Mucosa of descending colon (tissue), 3 donors: ENCODE results near the gene HIPK4. TPM values are rescaled to one million over a fixed set of nuclear protein-coding genes. Genes with fewer than 3 reads are reported as not detected.

Experiments
- ATAC-seq: fragments of 200-7000 bp; cut with Tn5 transposase; one replicate; pipeline ENCODE4 v1.9.1; 2020; ENCODE audit warnings: mild to moderate bottlenecking, moderate library complexity
- DNase-seq, 3 donors: peaks; one replicate each; pipeline ENCODE4 v3.0.0-alpha.2; 2020
- H3K36me3 ChIP-seq: fragments of 200-600 bp; one replicate; pipeline ENCODE4 v1.8.0; 2021; ENCODE audit warnings: low read depth, mild to moderate bottlenecking
- H3K4me1 ChIP-seq: fragments of 200-600 bp; one replicate; pipeline ENCODE4 v1.8.0; 2021; ENCODE audit warnings: low read depth, mild to moderate bottlenecking
- H3K4me3 ChIP-seq: fragments of 200-600 bp; one replicate; pipeline ENCODE4 v1.8.0; 2021; ENCODE audit warnings: mild to moderate bottlenecking
- H3K9me3 ChIP-seq: fragments of 200-600 bp; one replicate; pipeline ENCODE4 v1.8.0; 2021; ENCODE audit warnings: mild to moderate bottlenecking
- CTCF ChIP-seq: fragments of 200-600 bp; IDR thresholded peaks from one replicate; pipeline ENCODE4 v1.8.0; 2022; ENCODE audit warnings: antibody characterized with exemption, mild to moderate bottlenecking
- intact Hi-C, 2 donors: fragments of 100-400 bp; cut with DNase I in 1 of 2; cut with micrococcal nuclease in 1 of 2; formaldehyde crosslinking; loops; one replicate each; pipeline versions ENCODE4 v1.11.0 to v1.11.1; 2022; cut with DNase I, micrococcal nuclease
- total RNA-seq, 3 donors: library from RNA; stranded (reverse); fragmentation: NEBNext Ultra II Directional in 2 of 3; extraction: Animal tissue kit (Norgen Biotek cat#: 25700) in 2 of 3; gene quantifications; one replicate each; pipeline versions ENCODE4 v1.2.1 to v1.2.4, GENCODE V29; 2021 to 2023
- donor health status: DM: no; HTN: no; CAD: no; lungs with moderate emphysema.
- donor health status: DM: no; HTN: no; CAD: no.
- donor health status: DM: no; HTN: yes; CAD: no.

HIPK4 gene
- total RNA-seq, 3 donors from 2014 or later, result 0.19 TPM; not detected in 2

GRCh38 chr19:40342644-40343311 is 47.2 kb downstream of the HIPK4 start:
- TF ChIP-seq CTCF, result no peak
- no peak for DNase-seq

GRCh38 chr19:40341601-40342482 is 48.1 kb downstream of the HIPK4 start:
- no peak overlapping the region for H3K4me3 ChIP-seq
- no peaks in the 10 kb centered on the region for H3K4me1 ChIP-seq
- DNase-seq, result no peak
- no peak for TF ChIP-seq CTCF
- H3K36me3 ChIP-seq, result no peaks in the 10 kb centered on the region
- no peak for ATAC-seq
- intact Hi-C loops, result no loop called here
- H3K9me3 ChIP-seq, result no peaks in the 10 kb centered on the region

More at GRCh38 chr19:40342644-40343311, 47.2 kb downstream of the HIPK4 start:
- Histone ChIP-seq H3K4me1 (no peaks in the 10 kb centered on the region), H3K36me3 (no peaks in the 10 kb centered on the region), H3K4me3 (no peak overlapping the region), H3K9me3 (no peaks in the 10 kb centered on the region)
- intact Hi-C loops, result no loop called here
- no peak for ATAC-seq

GRCh38 chr19:40339018-40339728 is 50.8 kb downstream of the HIPK4 start:
- Histone ChIP-seq H3K36me3 (no peaks in the 10 kb centered on the region), H3K4me1 (no peaks in the 10 kb centered on the region), H3K9me3 (no peaks in the 10 kb centered on the region), H3K4me3 (no peak overlapping the region)
- ATAC-seq (no peak), DNase-seq (no peak)
- intact Hi-C loops, result no loop called here
- no peak for TF ChIP-seq CTCF

- Histone ChIP-seq H3K36me3 (peaks cover 6% of the 10 kb centered on the region), H3K4me3 (no peak overlapping the region), H3K9me3 (no peaks in the 10 kb centered on the region), H3K4me1 (no peaks in the 10 kb centered on the region)
- TF ChIP-seq CTCF, result no peak
- DNase-seq (peak in 1 of 3 donors; percentile 8), ATAC-seq (no peak)
- intact Hi-C loops, result no loop called here
These were observed 52.4 kb downstream of the HIPK4 start for GRCh38 chr19:40337594-40337993.

- no peak for DNase-seq
- Histone ChIP-seq H3K4me1 (no peaks in the 10 kb centered on the region), H3K36me3 (peaks cover 6% of the 10 kb centered on the region), H3K4me3 (no peak overlapping the region), H3K9me3 (no peaks in the 10 kb centered on the region)
- TF ChIP-seq CTCF, result no peak
- intact Hi-C loops, result no loop called here
- no peak for ATAC-seq
These were observed 52.9 kb downstream of the HIPK4 start for GRCh38 chr19:40337107-40337506.
